Activated effector memory CD4-positive, alpha-beta T cell treated with anti-CD3 and anti-CD28 coated beads, Interleukin-2, amount 50 U/mL, for 16 hours (primary cell): ENCODE data around the gene FZD10.

ENCODE experiments used
- DNase-seq: peaks from one replicate; pipeline ENCODE4 v3.0.0-alpha.2; 2020

The FZD10 gene, protein sequence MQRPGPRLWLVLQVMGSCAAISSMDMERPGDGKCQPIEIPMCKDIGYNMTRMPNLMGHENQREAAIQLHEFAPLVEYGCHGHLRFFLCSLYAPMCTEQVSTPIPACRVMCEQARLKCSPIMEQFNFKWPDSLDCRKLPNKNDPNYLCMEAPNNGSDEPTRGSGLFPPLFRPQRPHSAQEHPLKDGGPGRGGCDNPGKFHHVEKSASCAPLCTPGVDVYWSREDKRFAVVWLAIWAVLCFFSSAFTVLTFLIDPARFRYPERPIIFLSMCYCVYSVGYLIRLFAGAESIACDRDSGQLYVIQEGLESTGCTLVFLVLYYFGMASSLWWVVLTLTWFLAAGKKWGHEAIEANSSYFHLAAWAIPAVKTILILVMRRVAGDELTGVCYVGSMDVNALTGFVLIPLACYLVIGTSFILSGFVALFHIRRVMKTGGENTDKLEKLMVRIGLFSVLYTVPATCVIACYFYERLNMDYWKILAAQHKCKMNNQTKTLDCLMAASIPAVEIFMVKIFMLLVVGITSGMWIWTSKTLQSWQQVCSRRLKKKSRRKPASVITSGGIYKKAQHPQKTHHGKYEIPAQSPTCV

GRCh38 chr12:130162267-130162666, at the start of gene FZD10:
Gene FZD10 (plus strand): TSS chr12:130162464. CDS start chr12:130162943, 479 bp downstream.
- no peak for DNase-seq

- DNase-seq, result no peak
Observed at GRCh38 chr12:130114952-130115351, 47.3 kb upstream of the FZD10 start.

DNA sequence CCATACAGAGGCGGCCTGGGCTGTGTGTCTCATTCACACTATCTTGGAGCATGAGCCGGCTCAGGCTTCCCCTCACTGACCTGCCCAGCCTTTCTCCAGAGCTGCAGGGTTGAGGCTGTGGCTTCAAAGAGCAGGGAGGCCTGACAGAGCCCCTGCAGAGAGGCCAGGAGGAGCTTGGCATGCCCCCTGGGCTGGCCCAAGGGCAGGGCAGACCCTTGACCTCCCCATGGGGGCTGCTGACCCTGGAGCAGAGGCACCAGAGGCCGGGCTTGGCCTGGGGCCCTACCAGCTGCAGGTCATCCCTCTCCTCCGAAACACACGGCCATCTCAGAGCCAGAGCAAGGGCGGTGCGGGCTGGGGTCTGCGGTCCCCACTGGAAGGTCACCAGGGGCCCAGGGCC, 46.6 kb upstream of the FZD10 start:
- no peak for DNase-seq

DNA sequence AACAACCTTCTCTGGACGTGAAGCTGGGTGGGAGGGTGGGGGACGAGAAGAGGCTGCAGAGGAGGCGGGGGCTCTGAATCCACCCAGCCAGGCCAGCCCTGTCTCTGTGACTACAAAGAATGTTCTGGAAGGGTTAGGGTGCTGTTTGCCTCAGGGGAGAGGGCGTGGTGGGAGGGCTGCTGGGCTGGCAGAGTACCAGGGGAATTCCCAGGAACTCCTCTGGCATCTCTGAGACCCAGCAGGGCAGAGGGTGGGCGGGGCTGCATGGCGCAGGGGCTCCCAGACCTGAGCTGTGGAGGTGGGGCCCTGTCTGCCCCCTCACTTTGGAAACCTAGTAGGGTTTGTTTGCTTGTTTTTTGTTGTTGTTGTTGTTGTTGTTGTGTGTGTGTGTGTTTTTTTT, 45.5 kb upstream of the FZD10 start:
- no peak for DNase-seq

DNA sequence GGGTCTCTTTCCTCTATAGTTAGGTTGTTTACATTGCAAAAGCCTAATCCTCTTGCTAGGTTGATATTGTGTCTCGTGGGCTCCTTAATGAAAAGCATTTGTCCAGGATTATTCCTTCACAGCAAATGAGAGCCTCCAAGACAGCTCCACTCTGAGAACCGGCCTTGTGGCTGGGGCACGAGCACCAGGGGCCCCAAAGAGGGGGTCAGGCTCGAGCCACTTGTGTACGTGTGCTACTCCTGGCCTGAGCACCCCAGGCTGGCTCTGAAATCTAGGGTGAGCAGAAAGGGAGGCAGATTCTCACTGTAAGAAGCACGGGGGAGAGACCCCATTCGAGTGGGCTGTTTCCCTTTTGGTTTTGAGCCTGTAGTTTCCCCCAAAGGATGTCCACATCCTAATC, 45.0 kb upstream of the FZD10 start:
- DNase-seq, result no peak

- DNase-seq, result no peak
Observed at GRCh38 chr12:130117701-130118100, 44.6 kb upstream of the FZD10 start.

- DNase-seq, result no peak
Observed at GRCh38 chr12:130118181-130118580, 44.1 kb upstream of the FZD10 start.

DNA sequence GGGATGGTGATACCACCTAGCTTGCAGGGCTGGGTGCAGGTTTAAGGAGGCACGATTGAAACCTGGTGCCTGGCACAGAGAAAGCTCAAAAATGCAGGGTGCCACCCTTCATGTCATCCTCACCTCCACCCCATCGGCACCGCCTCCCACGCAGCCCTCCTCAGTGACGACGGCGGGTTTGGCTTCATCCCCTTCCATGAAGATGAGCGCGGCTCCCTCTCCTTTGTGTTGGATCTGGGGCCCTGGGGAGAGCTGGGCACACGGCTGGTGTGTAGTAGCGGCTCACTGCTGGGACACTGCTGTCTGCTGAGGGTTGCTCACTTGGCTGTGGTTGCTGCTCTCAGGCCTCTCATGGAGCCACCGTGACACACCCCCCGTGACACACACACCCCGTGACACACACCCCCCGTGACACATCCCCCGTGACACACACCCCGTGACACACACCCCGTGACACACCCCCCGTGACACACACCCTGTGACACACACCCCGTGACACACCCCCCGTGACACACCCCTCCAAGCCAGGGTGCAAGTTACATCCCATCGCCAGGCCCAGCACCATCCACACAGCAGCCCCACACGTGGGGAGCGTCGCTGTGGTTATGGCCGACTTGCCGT, 42.9 kb upstream of the FZD10 start:
- DNase-seq, result no peak

DNA sequence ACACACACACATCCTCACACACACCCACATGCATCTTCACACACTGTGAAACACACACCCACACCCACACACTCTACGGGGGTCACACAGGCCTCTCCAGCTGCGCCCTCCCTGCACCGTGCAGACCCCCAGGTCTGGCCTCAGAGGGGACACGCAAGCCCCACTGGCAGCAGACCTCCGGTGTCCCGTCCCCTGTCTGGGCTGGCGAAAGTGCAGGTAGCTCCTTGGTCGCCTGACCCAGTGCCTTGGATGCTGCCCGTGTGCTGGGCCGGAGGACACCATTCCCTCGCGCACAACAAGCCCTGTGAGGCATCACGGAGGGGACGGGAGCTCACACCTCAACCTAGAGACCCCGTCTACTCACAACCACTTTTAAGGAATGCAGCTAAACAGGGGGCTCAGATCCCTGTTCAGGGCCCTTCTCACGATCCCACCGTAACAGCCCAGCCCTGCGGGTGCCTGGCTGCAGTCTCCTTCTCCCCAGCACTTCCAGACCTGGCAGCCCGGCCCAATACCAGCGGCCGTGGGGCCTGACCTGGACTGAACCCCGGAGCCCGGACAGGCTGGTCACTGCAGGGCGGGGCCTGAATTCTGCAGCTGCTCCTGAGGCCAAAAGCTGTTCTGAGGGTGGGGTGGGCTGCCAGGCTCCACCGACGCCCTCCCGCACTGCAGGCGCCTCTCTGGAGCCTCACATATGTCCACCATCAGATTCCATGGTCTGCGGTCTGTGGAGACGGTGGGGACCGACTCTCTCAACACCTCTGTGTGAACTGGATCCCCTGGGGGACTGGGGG, 42.1 kb upstream of the FZD10 start:
- DNase-seq, result no peak

DNA sequence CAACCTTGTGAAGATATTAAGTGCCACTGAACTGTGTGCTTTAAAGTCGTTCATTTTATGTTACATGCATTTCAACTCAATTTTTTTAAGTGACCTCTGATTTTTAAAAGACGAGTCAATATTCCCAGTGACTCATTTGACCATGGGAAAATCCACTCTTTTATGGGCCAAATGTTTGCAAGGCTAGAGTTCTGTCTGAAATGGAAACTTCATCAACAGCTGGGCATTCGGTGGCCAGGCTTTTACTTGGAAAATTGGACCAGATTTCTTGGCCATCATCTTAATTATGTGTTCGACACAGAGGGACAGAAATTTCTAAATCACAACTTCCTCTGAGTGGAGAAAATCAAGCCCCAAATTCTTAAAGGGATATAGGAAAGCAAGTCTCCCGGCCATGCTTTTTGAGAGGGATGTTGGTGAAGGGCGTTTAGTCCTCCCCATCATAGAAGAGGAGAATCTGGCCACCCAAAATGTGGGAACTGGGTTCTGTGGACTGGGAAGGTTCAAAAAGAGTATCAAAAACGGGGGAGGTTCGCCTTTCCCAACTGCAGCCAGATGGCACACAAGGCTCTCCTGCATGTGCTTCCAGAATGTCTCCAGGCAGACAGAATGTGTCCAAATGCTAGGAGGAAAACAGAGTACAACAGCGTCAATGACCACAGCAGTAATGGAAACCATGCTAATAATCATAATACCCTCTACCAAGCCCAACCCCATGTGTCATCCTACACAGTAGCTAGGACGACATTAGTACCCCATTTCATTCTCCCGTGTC, 40.9 kb upstream of the FZD10 start:
- DNase-seq, result no peak

DNA sequence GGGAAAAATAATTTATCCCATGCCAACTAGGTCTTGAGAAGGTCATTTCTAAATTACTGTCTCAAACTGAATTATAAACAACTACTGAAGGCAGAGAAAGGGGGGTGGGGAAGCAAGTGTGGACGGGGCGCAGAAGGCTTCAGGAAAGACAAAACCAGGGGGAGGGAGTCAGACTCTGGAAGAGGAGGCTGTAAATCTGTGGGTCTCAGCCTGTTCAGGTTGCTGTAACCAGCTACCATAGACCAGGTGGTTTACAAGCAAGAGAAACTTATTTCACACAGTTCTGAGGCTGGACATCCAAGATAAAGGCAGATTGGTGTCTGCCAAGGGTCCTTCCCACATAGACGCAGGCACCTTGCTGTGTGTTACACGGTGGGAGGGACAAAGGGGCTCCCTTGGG, 39.9 kb upstream of the FZD10 start:
- DNase-seq, result no peak

- no peak for DNase-seq
Observed at GRCh38 chr12:130124106-130124505, 38.2 kb upstream of the FZD10 start.

DNA sequence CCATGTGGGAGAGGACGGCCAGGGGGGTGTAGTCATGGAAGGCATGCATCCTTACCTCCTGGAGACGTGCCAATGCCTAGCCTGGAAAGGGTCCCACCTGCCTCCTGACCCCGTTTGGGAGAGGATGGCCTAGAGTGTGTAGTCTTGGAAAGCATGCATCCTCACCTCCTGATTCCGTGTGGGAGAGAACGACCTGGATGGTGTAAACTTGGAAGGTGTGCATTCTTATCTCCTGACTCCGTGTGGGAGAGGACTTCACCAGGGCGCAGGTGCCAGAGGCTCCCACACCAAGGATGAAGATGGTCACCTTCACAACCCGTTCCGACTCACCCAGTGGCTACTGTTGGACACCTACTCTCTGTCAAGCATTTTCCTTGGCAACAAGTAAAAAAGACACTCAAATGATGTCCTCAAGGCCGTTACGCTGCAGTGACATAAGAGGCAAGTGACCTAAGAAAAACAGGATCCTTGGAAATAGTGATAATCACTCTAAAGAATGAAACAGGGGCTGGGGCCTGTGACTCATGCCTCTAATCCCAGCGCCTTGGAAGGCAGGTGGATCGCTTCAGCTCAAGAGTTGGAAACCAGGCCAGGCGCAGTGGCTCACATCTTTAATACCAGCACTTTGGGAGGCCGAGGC, 37.5 kb upstream of the FZD10 start:
- DNase-seq, result no peak

GRCh38 chr12:130126023-130126432, 36.2 kb upstream of the FZD10 start:
- no peak for DNase-seq

DNA sequence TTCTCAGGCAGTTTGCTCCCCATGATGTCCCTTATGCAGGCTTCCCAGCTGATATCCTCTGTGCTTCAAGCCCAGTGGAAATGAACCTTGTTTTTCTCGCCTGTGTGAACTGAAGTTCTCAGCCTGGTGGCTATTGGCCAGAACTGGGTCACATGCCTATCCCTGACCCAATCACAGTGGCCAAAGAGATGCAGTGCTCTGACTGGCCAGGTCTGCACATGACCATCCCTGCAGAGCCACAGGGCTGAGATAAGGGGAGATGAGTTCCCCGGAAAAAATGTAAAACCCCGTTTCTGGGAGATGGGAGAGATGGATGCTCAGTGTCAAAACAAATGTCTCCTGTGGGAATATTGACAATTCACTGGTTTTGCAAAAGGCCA, 34.7 kb upstream of the FZD10 start:
- DNase-seq, result no peak

DNA sequence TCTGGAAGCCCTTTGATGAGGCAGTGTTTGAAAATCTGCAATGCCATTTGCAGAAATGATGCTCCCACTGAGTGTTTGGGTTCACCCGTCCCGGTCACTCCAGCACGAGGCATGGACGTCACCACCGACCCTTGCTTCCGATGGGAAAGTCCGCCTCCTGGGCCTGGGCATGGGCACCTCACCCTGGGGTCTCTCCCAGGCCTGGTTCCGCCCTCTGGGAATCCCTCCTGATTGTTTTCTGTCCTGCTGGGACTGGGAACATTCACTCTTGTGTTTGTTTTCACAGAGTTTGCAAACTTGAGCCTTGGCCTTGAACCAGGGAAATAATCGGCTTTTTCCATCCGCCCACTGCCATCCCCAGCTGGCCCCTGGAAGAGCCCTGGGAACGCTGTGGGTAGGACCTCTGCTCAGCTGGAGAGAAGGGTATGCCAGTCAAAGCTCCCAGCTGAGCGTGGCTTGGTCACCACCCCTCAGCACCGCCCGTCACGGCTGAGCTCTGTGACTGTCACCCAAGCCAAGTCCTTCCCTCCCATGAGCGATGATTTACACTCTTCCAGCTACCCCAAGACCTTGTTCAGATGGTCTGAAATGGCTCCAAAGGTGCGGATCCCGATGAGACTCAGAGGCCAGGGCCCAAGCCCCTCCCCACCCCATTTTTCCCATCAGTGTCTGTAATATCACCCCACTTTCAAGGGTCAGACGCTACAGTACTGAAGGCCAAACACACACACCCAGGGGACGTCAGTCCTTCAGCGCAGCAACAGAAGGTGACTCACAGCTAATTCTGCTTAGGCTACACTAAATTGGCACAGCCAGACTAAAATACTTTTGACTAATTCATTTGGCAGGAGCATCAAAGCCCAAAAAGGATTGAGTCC, 34.1 kb upstream of the FZD10 start:
- no peak for DNase-seq

GRCh38 chr12:130128790-130129735, 33.2 kb upstream of the FZD10 start:
- no peak for DNase-seq

DNA sequence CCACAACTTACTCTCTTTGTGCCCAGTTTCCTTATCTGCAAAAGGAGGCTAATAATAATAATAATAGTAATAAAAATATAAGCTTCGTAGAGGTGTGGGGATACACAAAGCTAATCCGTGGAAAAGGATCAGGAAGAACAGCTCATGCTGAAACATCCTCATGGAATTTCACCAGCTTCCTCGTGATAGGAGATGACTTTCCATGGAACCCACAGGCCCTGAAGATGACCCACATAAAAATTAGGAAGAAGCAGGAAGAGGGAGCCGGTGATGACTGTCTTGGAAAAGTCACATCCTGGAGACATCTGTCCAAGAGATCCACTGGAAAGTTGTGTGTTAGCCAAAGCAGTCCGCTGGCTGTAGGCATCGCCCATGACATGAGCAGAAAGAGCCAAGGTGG, 31.9 kb upstream of the FZD10 start:
- DNase-seq, result no peak

- no peak for DNase-seq
Observed at GRCh38 chr12:130131025-130131424, 31.2 kb upstream of the FZD10 start.

DNA sequence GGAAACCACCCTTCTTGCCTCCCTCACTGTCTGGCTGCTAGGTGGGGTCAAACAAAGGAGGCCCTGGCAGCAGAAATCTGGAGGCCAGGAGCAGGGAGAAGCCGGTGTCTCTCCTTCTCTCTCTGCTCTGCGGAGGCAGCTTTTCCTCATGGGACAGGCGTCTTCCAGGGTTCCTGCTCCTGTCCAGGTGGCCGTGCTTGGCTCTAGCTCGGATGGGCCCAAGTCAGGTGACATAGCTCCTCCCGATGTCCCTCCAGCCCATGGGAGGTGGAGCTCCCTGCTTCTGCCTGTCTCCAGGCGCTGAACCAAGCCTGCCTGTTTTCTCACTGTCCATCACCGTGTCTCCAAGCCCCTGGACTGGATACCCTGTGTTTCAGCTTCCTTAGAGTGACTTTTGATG, 30.5 kb upstream of the FZD10 start:
- no peak for DNase-seq
